Germinal center (tissue), 1 donor: ENCODE measurements around the gene PDCD5.
A peak's percentile ranks its signal among the peaks of the same experiment; 100 is the strongest.
"Not testable (repeated sequence)": the region's sequence is repeated elsewhere in the genome, so short reads cannot be mapped to it uniquely, and the experiment has no call there.

Experiments used
- DNase-seq: peaks from one replicate; pipeline ENCODE4 v3.0.0; 2012; ENCODE audit warnings: mixed read lengths, low spot score

Gene PDCD5

GRCh38 chr19:32580353-32580900, 563 bp upstream of the PDCD5 start:
- DNase-seq: no peak

- DNase-seq: no peak
Measured at GRCh38 chr19:32581705-32582179, 752 bp downstream of the PDCD5 start.

GRCh38 chr19:32587747-32588504, 6.9 kb downstream of the PDCD5 start:
- DNase-seq: not testable (repeated sequence)

GRCh38 chr19:32594021-32594420, 13.0 kb downstream of the PDCD5 start:
- no peak for DNase-seq

GRCh38 chr19:32595491-32595890, 14.5 kb downstream of the PDCD5 start:
- no peak for DNase-seq

GRCh38 chr19:32598022-32598421, 17.0 kb downstream of the PDCD5 start:
- DNase-seq: no peak

- no peak for DNase-seq
Measured at GRCh38 chr19:32599258-32599657, 18.3 kb downstream of the PDCD5 start.

GRCh38 chr19:32599736-32600157, 18.8 kb downstream of the PDCD5 start:
- DNase-seq: peak; percentile 60

GRCh38 chr19:32603961-32604360, 23.0 kb downstream of the PDCD5 start:
- no peak for DNase-seq

GRCh38 chr19:32605544-32605943, 24.6 kb downstream of the PDCD5 start:
- no peak for DNase-seq

GRCh38 chr19:32606289-32606688, 25.3 kb downstream of the PDCD5 start:
- no peak for DNase-seq

GRCh38 chr19:32607479-32607878, 26.5 kb downstream of the PDCD5 start:
- no peak for DNase-seq

- DNase-seq: no peak
Measured at GRCh38 chr19:32611161-32611560, 30.2 kb downstream of the PDCD5 start.

GRCh38 chr19:32613008-32613407, 32.0 kb downstream of the PDCD5 start:
- no peak for DNase-seq

- no peak for DNase-seq
Measured at GRCh38 chr19:32614916-32615315, 33.9 kb downstream of the PDCD5 start.

- DNase-seq: no peak
Measured at GRCh38 chr19:32615569-32615968, 34.6 kb downstream of the PDCD5 start.

GRCh38 chr19:32619051-32619685, 38.2 kb downstream of the PDCD5 start:
- no peak for DNase-seq

GRCh38 chr19:32622002-32622401, 41.0 kb downstream of the PDCD5 start:
- DNase-seq: no peak

GRCh38 chr19:32624410-32624809, 43.4 kb downstream of the PDCD5 start:
- no peak for DNase-seq

GRCh38 chr19:32626969-32627368, 46.0 kb downstream of the PDCD5 start:
- DNase-seq: no peak

- DNase-seq: no peak
Measured at GRCh38 chr19:32627714-32628270, 46.8 kb downstream of the PDCD5 start.

GRCh38 chr19:32630338-32630737, 49.3 kb downstream of the PDCD5 start:
- no peak for DNase-seq

GRCh38 chr19:32631381-32631780, 50.4 kb downstream of the PDCD5 start:
- DNase-seq: no peak
